Measurements from ENCODE around the gene FOXC1. TPM values are rescaled to one million over a fixed set of nuclear protein-coding genes. Genes with fewer than 3 reads are reported as not detected.

Gene FOXC1
- total RNA-seq, 1 experiment from 2014 or later = not detected

DNA sequence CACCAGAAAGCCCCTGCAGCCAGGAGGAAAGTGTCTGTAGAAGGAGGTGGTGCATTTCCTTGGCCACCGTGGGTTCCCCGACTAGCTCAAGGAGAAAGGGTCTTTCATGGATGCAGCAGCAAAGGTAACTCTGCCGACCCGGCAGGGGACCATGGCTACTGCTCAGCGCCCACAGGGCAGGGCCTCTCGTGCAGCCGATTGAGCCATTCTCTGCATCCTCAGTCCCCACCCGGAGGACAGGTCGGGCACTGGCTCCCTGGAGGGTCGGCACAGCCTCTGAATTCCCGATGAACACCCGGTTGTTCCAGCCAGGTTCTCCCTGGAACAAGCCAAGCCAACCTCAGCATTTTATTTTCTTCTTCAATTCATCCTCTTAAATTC lies 24.1 kb upstream of the FOXC1 start:
- Histone ChIP-seq H2BK120ac (ENCODE audit: low read depth, low read length, poor library complexity, severe bottlenecking) (no peak overlapping the region), H4K20me1 (ENCODE audit: control insufficient read depth, insufficient read depth, insufficient read length) (no peaks in the 10 kb centered on the region), H2AK5ac (ENCODE audit: insufficient read length, low read length) (no peak overlapping the region), H3K27ac (ENCODE audit: insufficient read length, low read depth, low read length) (no peak overlapping the region), H2AFZ (ENCODE audit: low read length) (no peak overlapping the region), H3K56ac (ENCODE audit: insufficient read length, low read depth, low read length) (no peak overlapping the region), H4K5ac (ENCODE audit: insufficient read length, low read depth, low read length) (no peak overlapping the region), H3K9me3 (ENCODE audit: control insufficient read depth, low read depth, low read length) (no peaks in the 10 kb centered on the region), H3K27me3 (ENCODE audit: insufficient read depth, low read length) (no peaks in the 10 kb centered on the region), H3K23ac (ENCODE audit: insufficient read length, low read depth, low read length) (no peak overlapping the region), H2BK5ac (ENCODE audit: insufficient read length, low read length) (no peak overlapping the region), H3K79me1 (ENCODE audit: insufficient read depth, low read depth, low read length, poor library complexity, severe bottlenecking) (no peaks in the 10 kb centered on the region), H2BK20ac (ENCODE audit: low read depth, low read length, poor library complexity, severe bottlenecking) (no peak overlapping the region), H2BK15ac (ENCODE audit: low read depth, low read length) (no peak overlapping the region), H4K91ac (ENCODE audit: insufficient read length, low read depth, low read length) (no peak overlapping the region), H3K23me2 (ENCODE audit: insufficient read length, low read depth, low read length, poor library complexity, severe bottlenecking) (no peaks in the 10 kb centered on the region), H4K8ac (replicated peaks; ENCODE audit: insufficient read length, low read depth, low read length) (no peak overlapping the region), H3K9ac (ENCODE audit: extremely low read depth, insufficient read length, low read length) (no peak overlapping the region), H3K18ac (ENCODE audit: insufficient read length, low read depth, low read length) (no peak overlapping the region), H3K79me2 (ENCODE audit: insufficient read depth, low read length) (no peaks in the 10 kb centered on the region), H3K4me1 (ENCODE audit: insufficient read depth, low read length) (no peaks in the 10 kb centered on the region), H3T11ph (ENCODE audit: low read length) (no peak overlapping the region), H3K14ac (ENCODE audit: insufficient read depth, low read length) (no peak overlapping the region), H3K4me2 (ENCODE audit: insufficient read depth, insufficient read length, low read length) (no peak overlapping the region), H2BK12ac (ENCODE audit: insufficient read length, low read depth, low read length) (no peak overlapping the region), H3K4ac (ENCODE audit: low read depth, low read length) (no peak overlapping the region)
- Mint-ChIP-seq H3K4me3 (no peak overlapping the region), H3K36me3 (ENCODE audit: insufficient read depth in 1 of 3, low read depth in 3 of 3) (no peaks in the 10 kb centered on the region), H3K4me1 (no peaks in the 10 kb centered on the region), H3K27ac (no peak overlapping the region), H3K9me3 (no peaks in the 10 kb centered on the region), H3K27me3 (ENCODE audit: low read depth) (peaks cover 5% of the 10 kb centered on the region)
- DNase-seq = no peak
- WGBS (ENCODE audit: extremely low coverage, insufficient read length, low lambda C conversion rate) = no CpG with 5 or more reads among the region's 12 CpGs
- TF ChIP-seq, protein P1, sequence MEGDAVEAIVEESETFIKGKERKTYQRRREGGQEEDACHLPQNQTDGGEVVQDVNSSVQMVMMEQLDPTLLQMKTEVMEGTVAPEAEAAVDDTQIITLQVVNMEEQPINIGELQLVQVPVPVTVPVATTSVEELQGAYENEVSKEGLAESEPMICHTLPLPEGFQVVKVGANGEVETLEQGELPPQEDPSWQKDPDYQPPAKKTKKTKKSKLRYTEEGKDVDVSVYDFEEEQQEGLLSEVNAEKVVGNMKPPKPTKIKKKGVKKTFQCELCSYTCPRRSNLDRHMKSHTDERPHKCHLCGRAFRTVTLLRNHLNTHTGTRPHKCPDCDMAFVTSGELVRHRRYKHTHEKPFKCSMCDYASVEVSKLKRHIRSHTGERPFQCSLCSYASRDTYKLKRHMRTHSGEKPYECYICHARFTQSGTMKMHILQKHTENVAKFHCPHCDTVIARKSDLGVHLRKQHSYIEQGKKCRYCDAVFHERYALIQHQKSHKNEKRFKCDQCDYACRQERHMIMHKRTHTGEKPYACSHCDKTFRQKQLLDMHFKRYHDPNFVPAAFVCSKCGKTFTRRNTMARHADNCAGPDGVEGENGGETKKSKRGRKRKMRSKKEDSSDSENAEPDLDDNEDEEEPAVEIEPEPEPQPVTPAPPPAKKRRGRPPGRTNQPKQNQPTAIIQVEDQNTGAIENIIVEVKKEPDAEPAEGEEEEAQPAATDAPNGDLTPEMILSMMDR (conservative IDR thresholded peaks at IDR 0.05) = no peak

All from H9 (cell line).